ENCODE results near the gene MAST1. TPM values are rescaled to one million over a fixed set of nuclear protein-coding genes. Genes with fewer than 3 reads are reported as not detected.
"Not testable (repeated sequence)": the region's sequence is repeated elsewhere in the genome, so short reads cannot be mapped to it uniquely, and the experiment has no call there.

The MAST1 gene
- total RNA-seq, 1 donor from 2014 or later, result 6.5 TPM

DNA sequence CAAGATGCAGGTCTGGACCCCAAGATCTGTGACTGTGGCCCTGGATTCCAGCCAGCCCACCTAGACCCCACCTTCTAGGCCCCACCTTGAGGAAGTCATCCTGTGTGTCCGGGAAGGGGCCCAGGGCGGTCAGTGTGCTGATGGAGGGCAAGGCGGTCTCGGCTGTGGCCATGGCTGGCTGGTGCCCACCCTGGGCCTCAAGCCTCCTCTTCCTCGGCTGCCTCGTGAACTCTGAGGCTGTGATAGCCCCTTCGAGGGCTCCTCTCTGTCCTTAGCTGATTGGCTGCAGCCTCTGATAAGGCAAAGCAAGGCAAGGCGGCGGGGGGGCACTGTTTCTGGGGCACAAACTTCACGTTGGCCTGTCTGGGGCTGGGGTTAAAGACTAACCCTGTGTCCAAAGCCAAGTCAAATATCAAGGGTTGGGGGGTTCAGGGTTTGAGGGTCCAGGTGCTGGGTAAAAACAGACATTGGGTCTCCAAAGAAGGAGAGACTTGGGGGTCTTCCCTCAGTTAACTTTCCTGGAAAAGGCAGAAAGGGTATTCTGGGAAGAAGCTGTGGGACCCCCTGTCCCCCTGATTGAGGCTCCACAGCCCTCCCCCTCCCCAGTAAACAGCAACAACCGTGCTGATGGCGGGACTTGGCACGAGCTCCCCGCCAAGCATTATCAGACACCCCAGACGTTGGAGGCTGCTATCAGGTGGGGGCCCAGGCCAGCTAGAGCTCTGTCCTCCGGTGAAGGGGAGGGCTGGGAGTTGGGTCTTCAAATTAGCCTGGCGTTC is 48.8 kb downstream of the MAST1 start, which contains the start of gene KLF1:
Gene KLF1, minus strand, starts transcription at position 233 of the 779 bp plus-strand sequence. Its CDS starts 61 bp downstream, at position 172.
- intact Hi-C loops (cut with micrococcal nuclease), result no loop called here
- no peak within 1 kb of the TSS for H3K27ac Mint-ChIP-seq

DNA sequence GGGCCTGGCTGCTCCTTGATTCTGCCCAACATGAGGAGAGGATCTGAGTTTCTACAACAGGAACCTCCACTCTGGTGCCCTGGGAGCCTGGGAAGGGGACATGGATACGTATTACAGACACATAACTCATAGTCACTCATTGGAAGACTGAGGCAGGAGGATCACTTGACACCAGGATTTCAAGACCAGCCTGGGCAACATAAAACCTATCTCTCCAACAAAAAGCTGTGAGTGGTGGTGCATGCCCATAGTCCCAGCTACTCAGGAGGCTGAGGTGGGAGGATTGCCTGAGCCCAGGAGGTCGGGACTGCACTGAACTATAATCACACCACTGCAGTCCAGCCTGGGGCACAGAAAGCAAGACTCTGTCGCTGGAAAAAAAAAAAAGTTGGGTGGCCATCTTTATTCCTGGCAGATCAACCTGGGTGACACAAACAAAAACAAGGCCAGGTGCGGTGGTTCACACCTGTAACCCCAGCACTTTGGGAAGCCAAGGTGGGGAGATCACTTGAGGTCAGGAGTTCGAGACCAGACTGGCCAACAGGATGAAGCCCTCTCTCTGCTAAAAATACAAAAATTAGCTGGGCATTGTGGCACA is 49.8 kb downstream of the MAST1 start:
- no peak for DNase-seq (ENCODE audit: low spot score)
- intact Hi-C loops (cut with micrococcal nuclease), result no loop called here
- Mint-ChIP-seq H3K4me1 (ENCODE audit: low read depth) (peaks cover 15% of the 10 kb centered on the region), H3K4me3 (ENCODE audit: low read depth) (no peak overlapping the region), H3K36me3 (ENCODE audit: low read depth) (peaks cover 10% of the 10 kb centered on the region), H3K9me3 (peaks cover 5% of the 10 kb centered on the region), H3K27me3 (ENCODE audit: low read depth) (no peaks in the 10 kb centered on the region), H3K27ac (no peak overlapping the region)

More for the DNA sequence above, 48.8 kb downstream of the MAST1 start, which contains the start of gene KLF1:
- Mint-ChIP-seq H3K27me3 (ENCODE audit: low read depth) (no peaks in the 10 kb centered on the region), H3K4me1 (ENCODE audit: low read depth) (peaks cover 14% of the 10 kb centered on the region), H3K36me3 (ENCODE audit: low read depth) (peaks cover 10% of the 10 kb centered on the region), H3K9me3 (peaks cover 5% of the 10 kb centered on the region), H3K4me3 (ENCODE audit: low read depth) (peak within 1 kb of the TSS; percentile 41)
- DNase-seq (ENCODE audit: low spot score), result no peak

DNA sequence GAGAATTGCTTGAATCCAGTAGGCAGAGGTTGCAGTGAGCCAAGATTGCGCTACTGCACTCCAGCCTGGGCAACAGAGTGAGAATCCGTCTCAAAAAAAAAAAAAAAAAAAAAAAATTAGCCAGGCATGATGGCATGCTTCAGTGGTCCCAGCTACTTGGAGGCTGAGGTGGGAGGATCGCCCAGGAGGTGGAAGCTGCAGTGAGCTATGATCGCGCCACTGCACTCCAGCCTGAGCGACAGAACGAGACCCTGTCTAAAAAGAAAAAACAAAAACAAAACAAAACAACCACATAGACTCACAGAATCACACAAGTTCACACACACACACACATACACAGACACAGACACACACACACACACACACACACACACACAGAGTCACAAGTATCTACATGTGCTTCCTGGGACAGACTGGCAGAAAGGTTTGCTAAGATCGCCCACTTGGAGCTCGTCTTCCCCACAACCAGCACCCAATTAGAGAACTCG is 52.0 kb downstream of the MAST1 start:
- peak overlapping the region; percentile 95 for H3K4me3 Mint-ChIP-seq (ENCODE audit: low read depth)
- peaks cover 23% of the 10 kb centered on the region for H3K36me3 Mint-ChIP-seq (ENCODE audit: low read depth)
- H3K9me3 Mint-ChIP-seq; DNase-seq (ENCODE audit: low spot score); H3K4me1 Mint-ChIP-seq (ENCODE audit: low read depth); H3K27me3 Mint-ChIP-seq (ENCODE audit: low read depth): not testable (repeated sequence)
- intact Hi-C loops (cut with micrococcal nuclease), result loop anchor here (2.0 kb wide), 2 partner anchors 28 to 48 kb away; partner anchors contain the start of genes CALR and SYCE2
- H3K27ac Mint-ChIP-seq, result peak overlapping the region; percentile 81

DNA sequence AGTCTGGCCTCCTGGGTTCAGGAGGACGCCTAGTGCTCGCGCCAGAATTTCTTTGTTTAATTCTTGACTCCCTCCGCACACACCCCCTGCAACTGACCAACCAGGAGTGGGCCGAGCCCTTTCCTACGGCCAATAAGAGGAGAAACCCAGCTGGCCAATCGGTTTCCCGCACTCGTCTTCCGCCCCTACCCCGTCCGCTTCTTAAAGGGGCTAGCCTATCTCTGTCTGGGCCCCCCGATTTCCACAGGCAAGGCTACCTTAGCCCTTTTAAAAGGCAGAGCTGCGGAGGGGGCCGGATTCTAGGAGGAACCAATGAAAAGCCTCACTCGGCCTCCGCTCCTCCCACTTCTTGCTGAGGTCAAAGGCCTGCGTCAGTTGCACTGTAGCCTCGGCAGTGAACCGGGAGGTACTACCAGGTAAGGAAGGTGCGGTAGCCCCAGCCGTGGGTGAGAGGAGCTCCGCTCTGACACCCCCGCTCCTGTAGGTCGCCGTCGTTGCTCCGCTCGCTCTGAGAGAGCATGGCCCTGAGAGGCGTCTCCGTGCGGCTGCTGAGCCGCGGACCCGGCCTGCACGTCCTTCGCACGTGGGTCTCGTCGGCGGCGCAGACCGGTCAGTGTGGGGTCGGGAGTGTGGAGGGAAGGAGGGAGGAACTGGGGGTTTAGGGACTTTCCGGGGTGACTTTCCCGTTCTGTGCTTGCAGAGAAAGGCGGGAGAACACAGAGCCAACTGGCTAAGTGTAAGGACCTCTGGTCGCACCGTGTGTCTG is 52.7 kb downstream of the MAST1 start, which contains the start of gene GCDH:
Gene GCDH, plus strand, starts transcription at position 374 of the 766 bp plus-strand sequence. Its CDS starts 145 bp downstream, at position 519.
- Mint-ChIP-seq H3K9me3 (no peaks in the 10 kb centered on the region), H3K4me3 (ENCODE audit: low read depth) (peak within 1 kb of the TSS; percentile 95), H3K27ac (peak within 1 kb of the TSS; percentile 81), H3K4me1 (ENCODE audit: low read depth) (peaks cover 9% of the 10 kb centered on the region), H3K36me3 (ENCODE audit: low read depth) (peaks cover 23% of the 10 kb centered on the region), H3K27me3 (ENCODE audit: low read depth) (no peaks in the 10 kb centered on the region)
- DNase-seq (ENCODE audit: low spot score), result peak; percentile 96
- intact Hi-C loops (cut with micrococcal nuclease), result loop anchor here (2.0 kb wide), 2 partner anchors 28 to 48 kb away; partner anchors contain the start of genes CALR and SYCE2

DNA sequence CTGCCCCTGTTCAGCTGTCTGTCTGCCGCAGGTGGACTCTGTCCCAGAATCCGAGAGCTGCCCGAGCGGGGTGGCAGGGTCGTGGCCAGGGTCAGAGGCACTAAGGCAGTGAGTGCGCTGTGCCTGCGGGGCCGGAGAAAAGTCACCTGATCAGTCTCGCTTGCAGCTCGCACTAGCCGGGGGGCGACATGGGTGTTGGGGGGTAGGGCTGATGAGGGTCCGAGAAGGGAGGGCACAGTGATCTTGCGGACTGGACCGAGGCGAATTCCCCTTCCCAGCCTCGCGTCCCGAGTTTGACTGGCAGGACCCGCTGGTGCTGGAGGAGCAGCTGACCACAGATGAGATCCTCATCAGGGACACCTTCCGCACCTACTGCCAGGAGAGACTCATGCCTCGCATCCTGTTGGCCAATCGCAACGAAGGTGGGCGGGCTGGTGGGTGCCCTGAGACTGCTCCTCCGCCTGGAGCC is 53.3 kb downstream of the MAST1 start:
- Mint-ChIP-seq H3K36me3 (ENCODE audit: low read depth) (peaks cover 23% of the 10 kb centered on the region), H3K27ac (peak overlapping the region; percentile 81), H3K4me3 (ENCODE audit: low read depth) (peak overlapping the region; percentile 95), H3K9me3 (no peaks in the 10 kb centered on the region), H3K4me1 (ENCODE audit: low read depth) (peaks cover 9% of the 10 kb centered on the region), H3K27me3 (ENCODE audit: low read depth) (no peaks in the 10 kb centered on the region)
- intact Hi-C loops (cut with micrococcal nuclease), result loop anchor here (2.0 kb wide), 2 partner anchors 27 to 47 kb away; partner anchors contain the start of genes CALR and SYCE2
- no peak for DNase-seq (ENCODE audit: low spot score)

DNA sequence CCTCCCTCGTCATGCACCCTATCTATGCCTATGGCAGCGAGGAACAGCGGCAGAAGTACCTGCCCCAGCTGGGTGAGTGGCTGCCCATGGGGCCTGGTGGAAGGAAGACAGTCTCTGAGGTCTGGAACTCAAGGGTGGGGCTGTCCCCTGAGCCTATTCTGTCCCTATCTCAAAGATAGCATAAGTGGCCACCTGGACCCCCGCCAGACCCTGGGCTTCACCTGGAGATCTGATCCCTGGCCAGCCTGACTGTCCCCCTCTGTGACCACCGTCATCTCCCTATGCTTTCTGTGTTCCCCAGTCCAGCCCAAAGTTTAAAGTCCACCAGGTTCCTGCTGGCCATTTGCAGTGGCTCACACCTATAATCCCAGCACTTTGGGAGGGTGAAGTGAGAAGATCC is 55.3 kb downstream of the MAST1 start:
- intact Hi-C loops (cut with micrococcal nuclease), result no loop called here
- H3K27ac Mint-ChIP-seq, result no peak overlapping the region
- DNase-seq (ENCODE audit: low spot score), result no peak
- peaks cover 9% of the 10 kb centered on the region for H3K4me1 Mint-ChIP-seq (ENCODE audit: low read depth)
- no peaks in the 10 kb centered on the region for H3K27me3 Mint-ChIP-seq (ENCODE audit: low read depth)
- no peaks in the 10 kb centered on the region for H3K9me3 Mint-ChIP-seq
- H3K36me3 Mint-ChIP-seq (ENCODE audit: low read depth), result peaks cover 29% of the 10 kb centered on the region
- peak overlapping the region; percentile 54 for H3K4me3 Mint-ChIP-seq (ENCODE audit: low read depth)

DNA sequence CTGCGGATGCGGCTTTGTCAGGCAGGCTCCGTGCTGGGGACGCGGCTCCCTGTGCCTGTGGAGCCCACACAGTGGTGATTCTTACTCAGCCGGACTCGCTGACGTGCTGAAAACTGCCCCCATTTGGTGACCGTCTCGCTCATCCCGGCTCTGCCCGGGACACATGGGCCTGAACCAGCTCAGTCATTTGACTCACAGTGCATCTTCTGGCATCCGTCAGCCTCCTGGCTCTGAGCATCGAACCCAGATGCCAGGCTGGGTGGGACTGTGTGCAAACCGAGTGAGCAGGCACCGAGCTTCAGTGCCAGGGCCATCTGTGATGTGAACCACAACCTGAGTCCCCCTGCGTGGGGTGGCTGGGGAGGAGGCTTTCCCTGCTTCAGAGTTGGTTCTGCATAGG is 58.1 kb downstream of the MAST1 start:
- Mint-ChIP-seq H3K4me1 (ENCODE audit: low read depth) (peaks cover 6% of the 10 kb centered on the region), H3K27me3 (ENCODE audit: low read depth) (no peaks in the 10 kb centered on the region), H3K4me3 (ENCODE audit: low read depth) (no peak overlapping the region), H3K27ac (no peak overlapping the region), H3K36me3 (ENCODE audit: low read depth) (peaks cover 43% of the 10 kb centered on the region), H3K9me3 (no peaks in the 10 kb centered on the region)
- intact Hi-C loops (cut with micrococcal nuclease), result no loop called here
- no peak for DNase-seq (ENCODE audit: low spot score)

DNA sequence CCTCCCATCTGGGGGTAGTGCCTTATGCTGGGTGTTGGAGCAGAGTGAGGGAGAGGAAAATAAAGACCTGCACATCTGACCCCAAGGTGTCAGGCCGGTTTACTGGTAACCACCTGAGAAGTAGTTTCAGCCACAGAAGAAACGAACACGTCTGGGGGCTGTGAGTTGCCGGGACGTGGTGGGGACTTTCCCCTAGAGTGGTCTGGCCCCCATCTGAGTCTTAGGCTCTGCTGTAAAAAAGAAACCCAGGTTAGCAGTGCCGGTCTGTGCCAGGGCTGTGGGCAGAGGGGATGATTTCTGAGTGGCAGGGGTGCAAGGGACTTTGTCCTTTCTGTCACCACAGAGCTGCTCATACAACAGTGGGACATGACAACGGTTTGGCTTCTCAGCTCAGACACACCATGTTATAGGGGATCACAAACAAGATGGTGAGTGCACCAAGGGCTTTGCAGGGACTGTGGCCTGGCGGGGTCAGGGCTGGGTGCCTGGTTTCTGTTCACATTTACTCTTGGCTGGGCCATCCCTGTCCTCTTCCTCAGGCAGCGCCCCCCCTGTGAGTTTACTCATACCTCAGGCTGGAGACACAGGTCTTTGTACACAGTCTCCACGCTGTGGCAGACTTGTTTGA is 61.7 kb downstream of the MAST1 start:
- Mint-ChIP-seq H3K4me1 (ENCODE audit: low read depth) (no peaks in the 10 kb centered on the region), H3K27me3 (ENCODE audit: low read depth) (no peaks in the 10 kb centered on the region), H3K36me3 (ENCODE audit: low read depth) (peaks cover 25% of the 10 kb centered on the region), H3K4me3 (ENCODE audit: low read depth) (no peak overlapping the region), H3K27ac (no peak overlapping the region), H3K9me3 (no peaks in the 10 kb centered on the region)
- intact Hi-C loops (cut with micrococcal nuclease), result no loop called here
- DNase-seq (ENCODE audit: low spot score), result no peak

DNA sequence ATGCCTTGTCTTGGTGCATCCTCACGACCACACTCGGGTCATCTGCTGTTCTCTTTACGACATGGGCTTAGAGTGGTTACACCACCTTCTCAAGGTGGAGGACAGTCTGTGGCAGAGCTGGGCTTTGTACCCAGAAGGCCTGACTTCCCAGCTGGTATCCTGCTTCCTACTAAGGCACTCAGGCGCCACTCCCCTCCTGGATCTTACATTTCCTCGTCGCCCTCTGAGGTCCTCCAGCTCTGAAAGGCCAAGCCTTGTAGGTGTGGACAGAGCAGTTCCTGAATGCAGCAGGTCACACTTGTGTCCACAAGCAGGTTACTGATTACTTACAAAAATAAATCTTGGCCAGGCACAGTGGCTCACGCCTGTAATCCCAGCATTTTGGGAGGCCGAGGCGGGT is 68.9 kb downstream of the MAST1 start:
- no peak overlapping the region for H3K4me3 Mint-ChIP-seq (ENCODE audit: low read depth)
- H3K27me3 Mint-ChIP-seq (ENCODE audit: low read depth), result no peaks in the 10 kb centered on the region
- no peak overlapping the region for H3K27ac Mint-ChIP-seq
- H3K4me1 Mint-ChIP-seq (ENCODE audit: low read depth), result peaks cover 2% of the 10 kb centered on the region
- H3K9me3 Mint-ChIP-seq, result no peaks in the 10 kb centered on the region
- DNase-seq (ENCODE audit: low spot score), result no peak
- no peaks in the 10 kb centered on the region for H3K36me3 Mint-ChIP-seq (ENCODE audit: low read depth)
- intact Hi-C loops (cut with micrococcal nuclease), result no loop called here

DNA sequence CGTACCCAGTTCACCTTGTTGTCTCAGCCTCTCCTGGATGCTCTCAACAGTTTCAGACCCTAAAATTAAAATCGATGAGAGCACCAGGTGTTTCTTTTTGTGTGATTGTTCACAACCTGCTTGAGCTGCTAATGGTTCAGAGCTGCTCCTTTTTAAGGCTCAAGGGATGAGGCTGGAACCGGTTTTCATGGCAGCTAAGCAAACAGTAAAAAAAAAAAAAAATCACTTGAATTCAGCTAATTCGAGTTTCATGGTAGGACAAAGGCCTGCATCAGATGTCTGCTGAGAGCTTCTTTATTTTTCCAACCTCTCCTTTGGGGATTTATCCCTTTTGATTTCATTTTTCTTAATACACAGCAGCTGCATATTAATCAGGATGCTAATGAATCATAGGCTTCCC is 74.3 kb downstream of the MAST1 start:
- intact Hi-C loops (cut with micrococcal nuclease), result no loop called here
- DNase-seq (ENCODE audit: low spot score), result no peak
- peaks cover 16% of the 10 kb centered on the region for H3K4me1 Mint-ChIP-seq (ENCODE audit: low read depth)
- H3K36me3 Mint-ChIP-seq (ENCODE audit: low read depth), result no peaks in the 10 kb centered on the region
- H3K27ac Mint-ChIP-seq, result no peak overlapping the region
- H3K4me3 Mint-ChIP-seq (ENCODE audit: low read depth), result no peak overlapping the region
- H3K27me3 Mint-ChIP-seq (ENCODE audit: low read depth), result no peaks in the 10 kb centered on the region
- H3K9me3 Mint-ChIP-seq, result no peaks in the 10 kb centered on the region

DNA sequence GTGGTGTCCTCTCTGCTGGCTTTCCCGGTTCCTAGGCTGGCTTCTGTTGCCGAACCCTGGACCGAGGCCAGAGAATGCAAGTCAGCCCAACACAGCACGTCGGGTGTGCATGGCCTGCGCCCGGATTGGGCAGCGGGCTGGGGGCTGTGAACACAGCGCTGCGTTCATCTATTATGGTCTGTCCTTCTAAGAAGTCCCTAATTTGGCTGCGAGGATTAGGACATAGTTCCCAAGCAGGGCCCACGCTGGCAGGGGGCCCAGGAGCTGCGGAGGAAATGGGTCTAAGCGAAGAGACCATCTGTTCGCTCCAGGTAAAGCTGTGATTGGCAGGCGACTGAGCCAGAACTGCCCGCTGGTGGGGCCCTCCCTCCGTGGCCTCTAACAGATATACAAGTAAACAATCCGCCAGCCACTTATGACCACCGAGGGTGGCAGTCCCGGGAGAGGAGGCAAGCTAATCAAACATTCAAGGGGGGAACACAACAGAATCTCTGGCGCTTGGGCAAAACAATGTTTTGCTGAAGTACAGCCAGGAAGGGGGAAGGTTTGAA is 74.8 kb downstream of the MAST1 start:
- Mint-ChIP-seq H3K36me3 (ENCODE audit: low read depth) (no peaks in the 10 kb centered on the region), H3K9me3 (no peaks in the 10 kb centered on the region), H3K27ac (peak overlapping the region; percentile 93), H3K27me3 (ENCODE audit: low read depth) (no peaks in the 10 kb centered on the region), H3K4me3 (ENCODE audit: low read depth) (no peak overlapping the region), H3K4me1 (ENCODE audit: low read depth) (peaks cover 16% of the 10 kb centered on the region)
- no peak for DNase-seq (ENCODE audit: low spot score)
- intact Hi-C loops (cut with micrococcal nuclease), result no loop called here

All from activated T-helper 2 cell treated with anti-CD3 and anti-CD28 coated beads, Interferon-gamma antibody, Interleukin-2, Interleukin-4, amounts not matched to agents 10 μg/mL and 5 μg/mL and 100 μg/mL, durations not matched to agents 14 hours and 24 hours and 36 hours (primary cell).